CD4-positive, alpha-beta T cell (primary cell): ENCODE measurements around the gene CCDC136. TPM values are rescaled to one million over a fixed set of nuclear protein-coding genes. Genes with fewer than 3 reads are reported as not detected.

Experiments used
- ATAC-seq: fragments of 200-7000 bp; cut with Tn5 transposase; one replicate; pipeline ENCODE4 v1.10.0; 2022; ENCODE audit warnings: mild to moderate bottlenecking; ENCODE audit not compliant: poor library complexity
- CTCF ChIA-PET: fragments of 350-600 bp; sonication (Branson Sonifier 250); formaldehyde crosslinking; loops from one replicate; lab custom pipeline; 2021; ENCODE audit warnings: antibody characterized with exemption, inconsistent platforms; lab: Charles Lee
- POLR2A ChIA-PET: fragments of 350-600 bp; sonication (Branson Sonifier 250); formaldehyde crosslinking; loops from one replicate; lab custom pipeline; 2021; ENCODE audit warnings: antibody characterized with exemption, inconsistent platforms; lab: Charles Lee
- DNase-seq, 14 experiments: peaks; one replicate each; pipeline ENCODE4 v3.0.0-alpha.2; 2013 to 2020; ENCODE audit warnings: mixed read lengths in 2 of 14
- H3K27ac ChIP-seq, 2 donors: one replicate each; pipeline versions ENCODE4 v1.5.1 to v1.7.0; 2013; ENCODE audit warnings: low read length in 2 of 2, low read depth in 1 of 2, mild to moderate bottlenecking in 1 of 2
- H3K27me3 ChIP-seq, 2 experiments: 1 replicate in 1 of 2; 2 replicates in 1 of 2; pipeline versions ENCODE4 v1.6.1 to v1.7.0; 2013; ENCODE audit warnings: low read length in 2 of 2, control low read depth in 1 of 2, mild to moderate bottlenecking in 1 of 2, moderate library complexity in 1 of 2; ENCODE audit not compliant: insufficient read depth in 2 of 2, control insufficient read depth in 1 of 2
- H3K36me3 ChIP-seq: one replicate; pipeline ENCODE4 v1.6.1; 2013; ENCODE audit warnings: low read length, control low read depth; ENCODE audit not compliant: insufficient read depth
- H3K4me1 ChIP-seq: one replicate; pipeline ENCODE4 v1.6.1; 2013; ENCODE audit warnings: low read length, control low read depth; ENCODE audit not compliant: insufficient read depth
- H3K4me3 ChIP-seq: one replicate; pipeline ENCODE4 v1.5.1; 2013; ENCODE audit warnings: mild to moderate bottlenecking, low read length, moderate library complexity
- H3K9me3 ChIP-seq, 2 experiments: 1 replicate in 1 of 2; 2 replicates in 1 of 2; pipeline versions ENCODE4 v1.6.1 to v1.7.0; 2013; ENCODE audit warnings: low read length in 2 of 2, mild to moderate bottlenecking in 2 of 2, control low read depth in 1 of 2, moderate library complexity in 1 of 2; ENCODE audit not compliant: control insufficient read depth in 1 of 2, insufficient read depth in 1 of 2
- H3K27ac Mint-ChIP-seq: one replicate; pipeline ENCODE4 v1.8.0; 2020; ENCODE audit warnings: mixed read lengths
- H3K27me3 Mint-ChIP-seq: one replicate; pipeline ENCODE4 v1.8.0; 2021; ENCODE audit warnings: mixed read lengths
- H3K36me3 Mint-ChIP-seq: one replicate; pipeline ENCODE4 v1.8.0; 2021; ENCODE audit warnings: low read depth, mixed read lengths
- H3K4me1 Mint-ChIP-seq: one replicate; pipeline ENCODE4 v1.8.0; 2021; ENCODE audit warnings: low read depth, mixed read lengths
- H3K4me3 Mint-ChIP-seq: one replicate; pipeline ENCODE4 v1.8.0; 2020; ENCODE audit warnings: mild to moderate bottlenecking, mixed read lengths
- H3K9me3 Mint-ChIP-seq: one replicate; pipeline ENCODE4 v1.8.0; 2020; ENCODE audit warnings: mixed read lengths
- CTCF ChIP-seq: fragments of 200-600 bp; IDR thresholded peaks from one replicate; pipeline ENCODE4 v1.8.0; 2022; ENCODE audit warnings: antibody characterized with exemption, mild to moderate bottlenecking
- intact Hi-C, 2 experiments: fragments of 100-400 bp; cut with DNase I in 1 of 2; cut with micrococcal nuclease in 1 of 2; formaldehyde crosslinking; loops; one replicate each; pipeline versions ENCODE4 v1.15.1 to v1.9.0; 2023 to 2025; cut with DNase I, micrococcal nuclease
- total RNA-seq, 174 experiments: library from RNA in 2 of 174; stranded (reverse) in 2 of 174; gene quantifications; one replicate each; pipeline ENCODE4 v1.2.3 and lab custom pipeline; 2021 to 2026

Gene CCDC136
- total RNA-seq, 2 experiments from 2014 or later: 4.5 to 4.9 TPM

GRCh38 chr7:128849804-128850490 is 58.2 kb downstream of the CCDC136 start:
- no peaks in the 10 kb centered on the region for H3K36me3 ChIP-seq
- no peaks in the 10 kb centered on the region for H3K4me1 ChIP-seq
- intact Hi-C loops: no loop called here
- Mint-ChIP-seq H3K36me3 (no peaks in the 10 kb centered on the region), H3K27ac (no peak overlapping the region), H3K27me3 (no peaks in the 10 kb centered on the region), H3K9me3 (no peaks in the 10 kb centered on the region), H3K4me1 (no peaks in the 10 kb centered on the region), H3K4me3 (no peak overlapping the region)
- no peak for ATAC-seq
- no peak overlapping the region for H3K27ac ChIP-seq
- no peak for DNase-seq
- CTCF ChIA-PET: no interaction called here
- no peak for TF ChIP-seq CTCF
- H3K9me3 ChIP-seq: no peaks in the 10 kb centered on the region
- H3K27me3 ChIP-seq: peaks cover 0 to 2% of the 10 kb centered on the region in 2 experiments
- H3K4me3 ChIP-seq: no peak overlapping the region
- POLR2A ChIA-PET: no interaction called here

GRCh38 chr7:128852537-128853254 is 60.9 kb downstream of the CCDC136 start:
- no peaks in the 10 kb centered on the region for H3K36me3 ChIP-seq
- no peak for ATAC-seq
- no peaks in the 10 kb centered on the region for H3K36me3 Mint-ChIP-seq
- no peak overlapping the region for H3K27ac Mint-ChIP-seq
- H3K4me3 Mint-ChIP-seq: no peak overlapping the region
- no peak overlapping the region for H3K27ac ChIP-seq
- no peak for DNase-seq
- no peak for TF ChIP-seq CTCF
- H3K4me1 ChIP-seq: no peaks in the 10 kb centered on the region
- H3K9me3 ChIP-seq: no peaks in the 10 kb centered on the region
- H3K27me3 ChIP-seq: peaks cover 0 to 2% of the 10 kb centered on the region in 2 experiments
- ChIA-PET CTCF (no interaction called here), POLR2A (no interaction called here)
- H3K4me3 ChIP-seq: no peak overlapping the region
- H3K9me3 Mint-ChIP-seq: no peaks in the 10 kb centered on the region
- intact Hi-C loops: no loop called here
- no peaks in the 10 kb centered on the region for H3K4me1 Mint-ChIP-seq
- no peaks in the 10 kb centered on the region for H3K27me3 Mint-ChIP-seq

- Histone ChIP-seq H3K4me3 (no peak overlapping the region), H3K4me1 (no peaks in the 10 kb centered on the region), H3K36me3 (no peaks in the 10 kb centered on the region), H3K27me3 (peaks cover 0 to 2% of the 10 kb centered on the region in 2 experiments), H3K9me3 (no peaks in the 10 kb centered on the region), H3K27ac (no peak overlapping the region)
- no peaks in the 10 kb centered on the region for H3K9me3 Mint-ChIP-seq
- H3K36me3 Mint-ChIP-seq: no peaks in the 10 kb centered on the region
- no peaks in the 10 kb centered on the region for H3K27me3 Mint-ChIP-seq
- no peak for ATAC-seq
- intact Hi-C loops: no loop called here
- H3K4me1 Mint-ChIP-seq: no peaks in the 10 kb centered on the region
- TF ChIP-seq CTCF: no peak
- ChIA-PET POLR2A (no interaction called here), CTCF (no interaction called here)
- no peak for DNase-seq
- no peak overlapping the region for H3K27ac Mint-ChIP-seq
- H3K4me3 Mint-ChIP-seq: no peak overlapping the region
These were observed 62.0 kb downstream of the CCDC136 start for GRCh38 chr7:128853799-128854198.
